Central memory CD8-positive, alpha-beta T cell (primary cell): ENCODE results near the gene TMEFF2.
"Not testable (repeated sequence)": the region's sequence is repeated elsewhere in the genome, so short reads cannot be mapped to it uniquely, and the experiment has no call there.

ENCODE experiments used
- ATAC-seq: fragments of 150-1000 bp; cut with Tn5 transposase; replicated peaks from 2 replicates; pipeline ENCODE4 v1.10.0; 2022; ENCODE audit warnings: mild to moderate bottlenecking, moderate FRiP score, moderate number of reproducible peaks; ENCODE audit not compliant: poor library complexity, severe bottlenecking; ENCODE audit errors: extremely low read depth
- DNase-seq, 2 donors: peaks; one replicate each; pipeline ENCODE4 v3.0.0; 2021; ENCODE audit warnings: low spot score in 2 of 2
- H3K27ac Mint-ChIP-seq: one replicate; pipeline ENCODE4 v1.8.0; 2022; ENCODE audit warnings: low read depth, mild to moderate bottlenecking, moderate library complexity, mixed read lengths
- H3K27me3 Mint-ChIP-seq: one replicate; pipeline ENCODE4 v1.8.0; 2022; ENCODE audit warnings: mixed read lengths
- H3K36me3 Mint-ChIP-seq: one replicate; pipeline ENCODE4 v1.8.0; 2022; ENCODE audit warnings: mild to moderate bottlenecking, moderate library complexity, mixed read lengths; ENCODE audit not compliant: insufficient read depth
- H3K4me1 Mint-ChIP-seq: one replicate; pipeline ENCODE4 v1.8.0; 2022; ENCODE audit warnings: mixed read lengths
- H3K4me3 Mint-ChIP-seq: one replicate; pipeline ENCODE4 v1.8.0; 2022; ENCODE audit warnings: mild to moderate bottlenecking, moderate library complexity, mixed read lengths
- H3K9me3 Mint-ChIP-seq: one replicate; pipeline ENCODE4 v1.8.0; 2022; ENCODE audit warnings: mixed read lengths

TMEFF2 gene

DNA sequence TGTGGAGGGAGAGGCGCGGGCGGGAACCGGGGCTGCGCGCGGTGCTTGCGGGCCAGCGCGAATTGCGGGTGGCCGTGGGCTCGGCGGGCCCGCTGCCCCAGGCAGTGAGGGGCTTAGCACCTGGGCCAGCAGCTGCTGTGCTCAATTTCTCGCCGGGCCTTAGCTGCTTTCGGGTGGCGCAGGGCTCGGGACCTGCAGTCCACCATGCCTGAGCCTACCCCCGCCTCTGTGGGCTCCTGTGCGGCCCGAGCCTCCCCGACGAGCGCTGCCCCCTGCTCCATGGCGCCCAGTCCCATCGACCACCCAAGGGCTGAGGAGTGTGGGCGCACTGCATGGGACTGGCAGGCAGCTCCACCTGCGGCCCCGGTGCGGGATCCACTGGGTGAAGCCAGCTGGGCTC, 273.1 kb downstream of the TMEFF2 start:
- H3K36me3 Mint-ChIP-seq, DNase-seq, H3K4me1 Mint-ChIP-seq, H3K9me3 Mint-ChIP-seq, H3K4me3 Mint-ChIP-seq, ATAC-seq, H3K27ac Mint-ChIP-seq: not testable (repeated sequence)
- peaks cover 27% of the 10 kb centered on the region for H3K27me3 Mint-ChIP-seq

GRCh38 chr2:191920502-191920901, 274.2 kb downstream of the TMEFF2 start:
- Mint-ChIP-seq H3K4me3 (no peak overlapping the region), H3K27me3 (peaks cover 39% of the 10 kb centered on the region), H3K36me3 (no peaks in the 10 kb centered on the region), H3K27ac (no peak overlapping the region), H3K4me1 (no peaks in the 10 kb centered on the region), H3K9me3 (no peaks in the 10 kb centered on the region)
- DNase-seq: no peak
- no peak for ATAC-seq

GRCh38 chr2:191917967-191918651, 276.6 kb downstream of the TMEFF2 start:
- H3K4me1 Mint-ChIP-seq: no peaks in the 10 kb centered on the region
- no peak for DNase-seq
- H3K27me3 Mint-ChIP-seq: peaks cover 41% of the 10 kb centered on the region
- H3K4me3 Mint-ChIP-seq: no peak overlapping the region
- H3K9me3 Mint-ChIP-seq: no peaks in the 10 kb centered on the region
- no peak for ATAC-seq
- H3K36me3 Mint-ChIP-seq: no peaks in the 10 kb centered on the region
- no peak overlapping the region for H3K27ac Mint-ChIP-seq

- Mint-ChIP-seq H3K27me3 (peaks cover 41% of the 10 kb centered on the region), H3K4me1 (no peaks in the 10 kb centered on the region), H3K27ac (no peak overlapping the region), H3K9me3 (no peaks in the 10 kb centered on the region), H3K36me3 (no peaks in the 10 kb centered on the region), H3K4me3 (no peak overlapping the region)
- no peak for ATAC-seq
- no peak for DNase-seq
Observed at GRCh38 chr2:191917430-191917881, 277.3 kb downstream of the TMEFF2 start.

GRCh38 chr2:191916826-191917225, 277.9 kb downstream of the TMEFF2 start:
- H3K4me1 Mint-ChIP-seq: no peaks in the 10 kb centered on the region
- no peak for ATAC-seq
- no peak overlapping the region for H3K27ac Mint-ChIP-seq
- no peaks in the 10 kb centered on the region for H3K36me3 Mint-ChIP-seq
- DNase-seq: no peak
- H3K4me3 Mint-ChIP-seq: no peak overlapping the region
- H3K9me3 Mint-ChIP-seq: no peaks in the 10 kb centered on the region
- peaks cover 41% of the 10 kb centered on the region for H3K27me3 Mint-ChIP-seq

DNA sequence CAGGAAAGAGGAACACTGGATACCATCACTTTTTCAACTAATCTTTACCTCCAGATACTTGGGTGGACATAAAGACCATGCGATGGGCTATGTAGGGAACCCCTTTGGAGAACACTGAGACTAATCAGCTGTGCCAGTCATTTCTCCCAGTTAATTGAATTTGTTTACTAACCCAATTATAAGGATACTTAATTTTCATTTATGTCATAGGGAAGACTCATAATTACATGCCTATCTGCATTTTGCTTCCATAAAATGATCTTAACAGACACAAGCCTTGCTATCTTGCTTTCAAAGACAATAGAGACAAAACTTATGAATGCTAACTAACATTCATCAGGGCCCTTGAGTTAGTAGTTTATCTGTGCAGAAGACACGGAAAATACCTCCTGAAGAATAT, 279.0 kb downstream of the TMEFF2 start:
- H3K27me3 Mint-ChIP-seq: peaks cover 39% of the 10 kb centered on the region
- H3K27ac Mint-ChIP-seq: no peak overlapping the region
- H3K4me1 Mint-ChIP-seq: no peaks in the 10 kb centered on the region
- H3K4me3 Mint-ChIP-seq: no peak overlapping the region
- no peaks in the 10 kb centered on the region for H3K9me3 Mint-ChIP-seq
- H3K36me3 Mint-ChIP-seq: no peaks in the 10 kb centered on the region
- ATAC-seq (no peak), DNase-seq (no peak)

DNA sequence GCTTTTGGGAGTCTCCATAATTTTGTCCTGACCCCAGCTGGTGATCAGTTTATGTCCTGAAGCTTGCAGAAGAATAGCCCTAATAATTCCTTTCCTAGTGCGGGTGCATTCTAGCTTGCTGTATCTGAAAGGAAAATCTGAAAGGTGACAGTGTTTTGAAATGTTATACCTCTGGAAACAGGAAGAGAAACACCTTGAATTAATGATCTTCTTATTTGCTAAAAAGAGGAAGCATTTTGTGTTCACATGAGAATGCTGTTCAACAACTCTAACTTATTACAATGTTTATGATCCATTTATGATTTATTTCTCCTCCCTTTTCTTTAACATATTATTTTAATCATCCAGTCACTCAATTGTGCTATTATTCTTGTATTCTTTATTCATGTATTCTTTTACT, 280.9 kb downstream of the TMEFF2 start:
- Mint-ChIP-seq H3K4me3 (no peak overlapping the region), H3K9me3 (no peaks in the 10 kb centered on the region), H3K4me1 (no peaks in the 10 kb centered on the region), H3K27ac (no peak overlapping the region), H3K36me3 (no peaks in the 10 kb centered on the region), H3K27me3 (peaks cover 33% of the 10 kb centered on the region)
- no peak for DNase-seq
- ATAC-seq: no peak

DNA sequence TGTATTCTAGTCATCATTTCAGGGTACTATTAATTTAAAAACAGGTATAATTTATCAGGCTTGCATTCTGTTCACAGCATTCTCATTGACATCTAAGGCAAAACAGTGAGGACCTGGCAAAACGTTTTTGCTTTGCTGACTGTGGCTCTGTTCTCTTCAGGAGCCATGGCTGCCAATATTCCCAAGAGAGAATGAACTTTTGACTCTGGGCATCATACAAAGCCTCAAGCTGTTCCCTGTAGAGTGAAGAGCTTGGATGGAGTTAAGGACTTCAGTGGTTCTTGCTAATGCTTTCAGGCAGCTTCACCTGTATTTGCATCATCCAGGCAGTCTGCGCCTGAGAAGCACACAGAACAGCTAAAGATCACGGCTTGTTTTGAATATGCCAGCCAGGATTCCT, 282.0 kb downstream of the TMEFF2 start:
- H3K36me3 Mint-ChIP-seq: peaks cover 1% of the 10 kb centered on the region
- peaks cover 24% of the 10 kb centered on the region for H3K27me3 Mint-ChIP-seq
- no peaks in the 10 kb centered on the region for H3K9me3 Mint-ChIP-seq
- ATAC-seq: no peak
- H3K4me1 Mint-ChIP-seq: no peaks in the 10 kb centered on the region
- no peak overlapping the region for H3K27ac Mint-ChIP-seq
- H3K4me3 Mint-ChIP-seq: no peak overlapping the region
- DNase-seq: no peak

GRCh38 chr2:191910518-191910917, 284.2 kb downstream of the TMEFF2 start:
- H3K27me3 Mint-ChIP-seq: peaks cover 2% of the 10 kb centered on the region
- ATAC-seq (no peak), DNase-seq (no peak)
- no peaks in the 10 kb centered on the region for H3K4me1 Mint-ChIP-seq
- no peak overlapping the region for H3K27ac Mint-ChIP-seq
- peaks cover 1% of the 10 kb centered on the region for H3K36me3 Mint-ChIP-seq
- H3K9me3 Mint-ChIP-seq: no peaks in the 10 kb centered on the region
- no peak overlapping the region for H3K4me3 Mint-ChIP-seq

DNA sequence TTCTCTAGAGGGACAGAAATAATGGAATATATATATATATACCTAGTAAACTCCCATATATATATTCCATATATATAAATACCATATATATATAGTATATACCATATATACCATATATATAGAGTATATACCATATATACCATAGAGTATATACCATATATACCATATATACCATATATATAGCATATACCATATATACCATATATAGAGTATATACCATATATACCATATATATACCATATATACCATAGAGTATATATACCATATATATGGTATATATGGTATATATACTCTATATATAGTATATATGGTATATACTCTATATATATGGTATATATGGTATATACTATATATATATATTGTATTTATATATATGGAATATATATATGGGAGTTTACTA, 285.9 kb downstream of the TMEFF2 start:
- Mint-ChIP-seq H3K4me1 (no peaks in the 10 kb centered on the region), H3K27me3 (no peaks in the 10 kb centered on the region), H3K27ac (no peak overlapping the region), H3K4me3 (no peak overlapping the region), H3K9me3 (no peaks in the 10 kb centered on the region), H3K36me3 (peaks cover 1% of the 10 kb centered on the region)
- ATAC-seq (no peak), DNase-seq (no peak)

DNA sequence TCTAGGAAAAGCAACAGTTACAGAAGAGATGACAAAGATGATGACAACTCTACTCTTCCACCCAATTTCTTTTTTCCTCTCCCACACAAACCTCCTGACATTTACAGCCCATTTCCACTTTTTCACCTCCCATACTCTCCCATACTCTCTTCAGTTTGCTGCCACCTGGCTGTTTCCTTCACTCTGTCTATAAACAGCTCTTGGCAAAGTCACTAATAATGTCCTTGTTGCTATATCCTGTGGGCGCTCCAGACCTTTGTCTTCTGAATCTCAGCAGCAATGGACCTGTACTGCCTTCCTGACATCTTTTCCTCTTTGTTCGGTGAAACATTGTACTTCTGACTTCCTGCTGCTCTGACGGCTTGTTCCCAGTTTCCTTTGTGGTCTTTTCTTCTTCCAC, 287.2 kb downstream of the TMEFF2 start:
- Mint-ChIP-seq H3K4me1 (no peaks in the 10 kb centered on the region), H3K27me3 (no peaks in the 10 kb centered on the region), H3K36me3 (peaks cover 1% of the 10 kb centered on the region), H3K27ac (no peak overlapping the region), H3K9me3 (no peaks in the 10 kb centered on the region), H3K4me3 (no peak overlapping the region)
- ATAC-seq (no peak), DNase-seq (no peak)

- H3K36me3 Mint-ChIP-seq: peaks cover 1% of the 10 kb centered on the region
- H3K4me3 Mint-ChIP-seq: no peak overlapping the region
- peaks cover 3% of the 10 kb centered on the region for H3K27me3 Mint-ChIP-seq
- no peak for ATAC-seq
- no peaks in the 10 kb centered on the region for H3K4me1 Mint-ChIP-seq
- no peaks in the 10 kb centered on the region for H3K9me3 Mint-ChIP-seq
- no peak for DNase-seq
- H3K27ac Mint-ChIP-seq: no peak overlapping the region
Observed at GRCh38 chr2:191907091-191907490, 287.6 kb downstream of the TMEFF2 start.

DNA sequence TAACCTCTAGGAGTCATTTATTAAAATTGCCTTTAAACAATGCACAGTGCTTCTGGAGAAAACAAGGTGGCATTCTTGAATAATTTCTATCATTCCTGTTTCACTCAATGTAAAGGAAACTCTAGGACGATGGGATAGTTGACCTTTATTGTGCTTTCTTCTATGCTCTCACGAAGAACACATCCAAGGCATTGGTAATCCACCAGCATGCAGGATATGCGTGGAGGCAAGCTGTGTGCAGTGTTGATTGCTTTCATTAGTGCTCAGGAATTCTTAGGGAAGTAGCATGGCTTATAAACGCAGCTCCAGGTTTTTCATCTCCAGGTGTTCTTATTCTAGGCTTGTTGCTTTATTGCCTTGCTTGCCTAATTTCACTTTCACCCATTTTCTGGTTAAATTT, 289.4 kb downstream of the TMEFF2 start:
- Mint-ChIP-seq H3K9me3 (no peaks in the 10 kb centered on the region), H3K4me1 (no peaks in the 10 kb centered on the region), H3K27me3 (peaks cover 21% of the 10 kb centered on the region), H3K36me3 (peaks cover 1% of the 10 kb centered on the region), H3K27ac (no peak overlapping the region), H3K4me3 (no peak overlapping the region)
- no peak for ATAC-seq
- no peak for DNase-seq
